Cardiac septum (tissue), 1 donor: Measurements from ENCODE around the gene CRISPLD2. TPM values are rescaled to one million over a fixed set of nuclear protein-coding genes. Genes with fewer than 3 reads are reported as not detected.
"Not testable (repeated sequence)": the region's sequence is repeated elsewhere in the genome, so short reads cannot be mapped to it uniquely, and the experiment has no call there.

Source experiments
- DNase-seq: peaks from one replicate; pipeline ENCODE4 v3.0.0-alpha.2; 2020; ENCODE audit warnings: low spot score
- intact Hi-C: fragments of 100-400 bp; cut with DNase I; formaldehyde crosslinking; loops from one replicate; pipeline ENCODE4 v1.14.0; 2022
- total RNA-seq: library from RNA; stranded (reverse); fragmentation: NEBNext Ultra II Directional; extraction: Animal tissue kit (Norgen Biotek cat#: 25700); gene quantifications from one replicate; pipeline ENCODE4 v1.2.1, GENCODE V29; 2021
- donor health status: DM: no; HTN: no; CAD: no.

CRISPLD2 gene
- total RNA-seq, 1 donor from 2014 or later: 16.3 TPM

GRCh38 chr16:84820305-84820684 lies 510 bp downstream of the CRISPLD2 start:
- intact Hi-C loops: no loop called here
- DNase-seq: no peak

- intact Hi-C loops: no loop called here
- no peak for DNase-seq
These were observed 986 bp downstream of the CRISPLD2 start for GRCh38 chr16:84820771-84821170.

GRCh38 chr16:84821179-84821578 lies 1.4 kb downstream of the CRISPLD2 start:
- intact Hi-C loops: no loop called here
- DNase-seq: no peak

GRCh38 chr16:84821728-84822689 lies 2.2 kb downstream of the CRISPLD2 start:
- DNase-seq: no peak
- intact Hi-C loops: no loop called here

- DNase-seq: no peak
- intact Hi-C loops: no loop called here
These were observed 3.2 kb downstream of the CRISPLD2 start for GRCh38 chr16:84822990-84823389.

GRCh38 chr16:84823484-84823883 lies 3.7 kb downstream of the CRISPLD2 start:
- intact Hi-C loops: no loop called here
- no peak for DNase-seq

GRCh38 chr16:84823926-84824325 lies 4.1 kb downstream of the CRISPLD2 start:
- DNase-seq: no peak
- intact Hi-C loops: no loop called here

GRCh38 chr16:84825896-84826557 lies 6.2 kb downstream of the CRISPLD2 start:
- DNase-seq: no peak
- intact Hi-C loops: no loop called here

- DNase-seq: no peak
These were observed 6.8 kb downstream of the CRISPLD2 start for GRCh38 chr16:84826558-84826941.

GRCh38 chr16:84827131-84827574 lies 7.4 kb downstream of the CRISPLD2 start:
- no peak for DNase-seq

More at GRCh38 chr16:84826558-84826941, 6.8 kb downstream of the CRISPLD2 start:
- intact Hi-C loops: no loop called here

GRCh38 chr16:84827897-84828296 lies 8.1 kb downstream of the CRISPLD2 start:
- no peak for DNase-seq
- intact Hi-C loops: no loop called here

More at GRCh38 chr16:84827131-84827574, 7.4 kb downstream of the CRISPLD2 start:
- intact Hi-C loops: no loop called here

- no peak for DNase-seq
- intact Hi-C loops: no loop called here
These were observed 8.5 kb downstream of the CRISPLD2 start for GRCh38 chr16:84828322-84828721.

- no peak for DNase-seq
- intact Hi-C loops: no loop called here
These were observed 9.6 kb downstream of the CRISPLD2 start for GRCh38 chr16:84829168-84829965.

- intact Hi-C loops: no loop called here
- DNase-seq: no peak
These were observed 11.1 kb downstream of the CRISPLD2 start for GRCh38 chr16:84830765-84831384.

- DNase-seq, intact Hi-C loops: not testable (repeated sequence)
These were observed 11.9 kb downstream of the CRISPLD2 start for GRCh38 chr16:84831728-84832127.

GRCh38 chr16:84832488-84833143 lies 12.8 kb downstream of the CRISPLD2 start:
- DNase-seq: no peak
- intact Hi-C loops: no loop called here

- intact Hi-C loops: no loop called here
- no peak for DNase-seq
These were observed 13.3 kb downstream of the CRISPLD2 start for GRCh38 chr16:84833144-84833500.

GRCh38 chr16:84833542-84834402 lies 14.0 kb downstream of the CRISPLD2 start:
- intact Hi-C loops: no loop called here
- DNase-seq: no peak
